Glutamatergic neuron (in vitro differentiated cells): Measurements from ENCODE around the gene UBE3C. TPM values are rescaled to one million over a fixed set of nuclear protein-coding genes. Genes with fewer than 3 reads are reported as not detected.

ENCODE experiments used
- DNase-seq: peaks from one replicate; pipeline ENCODE4 v3.0.0; 2022
- H3K27ac Mint-ChIP-seq: one replicate; pipeline ENCODE4 v1.8.0; 2020; ENCODE audit warnings: mild to moderate bottlenecking, mixed read lengths, inconsistent platforms; ENCODE audit not compliant: unreplicated experiment
- H3K27me3 Mint-ChIP-seq: one replicate; pipeline ENCODE4 v1.8.0; 2020; ENCODE audit warnings: mild to moderate bottlenecking, moderate library complexity, mixed read lengths, inconsistent platforms; ENCODE audit not compliant: unreplicated experiment
- H3K36me3 Mint-ChIP-seq: one replicate; pipeline ENCODE4 v1.8.0; 2020; ENCODE audit warnings: mild to moderate bottlenecking, mixed read lengths, inconsistent platforms; ENCODE audit not compliant: unreplicated experiment
- H3K4me1 Mint-ChIP-seq: one replicate; pipeline ENCODE4 v1.8.0; 2020; ENCODE audit warnings: mild to moderate bottlenecking, low read depth, mixed read lengths, inconsistent platforms; ENCODE audit not compliant: unreplicated experiment
- H3K4me3 Mint-ChIP-seq: one replicate; pipeline ENCODE4 v1.8.0; 2020; ENCODE audit warnings: mild to moderate bottlenecking, mixed read lengths, inconsistent platforms; ENCODE audit not compliant: unreplicated experiment
- H3K9me3 Mint-ChIP-seq: one replicate; pipeline ENCODE4 v1.8.0; 2020; ENCODE audit warnings: mild to moderate bottlenecking, moderate library complexity, mixed read lengths, inconsistent platforms; ENCODE audit not compliant: unreplicated experiment
- CTCF ChIP-seq: fragments of 200-600 bp; sonication (generic); IDR thresholded peaks from one replicate; pipeline ENCODE4 v1.5.0; 2021; ENCODE audit not compliant: partially characterized antibody, unreplicated experiment
- total RNA-seq: library from RNA; stranded (reverse); fragmentation: NEBNext Ultra II Directional; extraction: Animal tissue kit (Norgen Biotek cat#: 25700); gene quantifications from one replicate; pipeline ENCODE4 v1.2.1, GENCODE V29; 2021; ENCODE audit not compliant: unreplicated experiment

The UBE3C gene
- total RNA-seq, 1 donor from 2014 or later = 52.5 TPM

DNA sequence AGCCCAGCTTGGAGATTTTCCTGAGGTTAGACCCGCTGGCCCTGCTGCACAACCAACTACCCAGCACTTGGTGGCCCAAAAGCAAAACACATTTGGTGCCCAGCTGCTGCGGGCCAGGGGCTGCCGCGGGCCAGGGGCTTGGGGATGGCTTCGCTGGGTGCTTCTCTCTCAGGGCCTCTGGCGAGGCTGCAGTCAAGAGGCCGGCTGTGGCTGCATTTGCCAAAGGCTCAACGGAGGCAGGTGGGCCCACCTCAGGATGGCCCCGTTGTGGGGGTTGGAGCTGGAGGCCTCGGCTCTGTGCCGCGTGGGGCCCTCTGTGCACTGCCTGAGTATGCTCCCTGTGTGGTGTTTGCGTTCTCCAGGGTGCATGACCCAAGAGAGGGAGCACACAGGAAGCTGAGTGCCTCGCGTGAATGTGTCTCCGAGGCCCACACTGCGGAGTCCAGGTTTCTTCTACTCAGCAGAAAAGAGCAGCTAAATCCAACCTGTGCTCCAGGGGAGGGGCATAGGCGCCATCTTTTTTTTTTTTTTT lies 17.5 kb upstream of the UBE3C start:
- Mint-ChIP-seq H3K36me3 (no peaks in the 10 kb centered on the region), H3K27me3 (no peaks in the 10 kb centered on the region), H3K4me1 (no peaks in the 10 kb centered on the region), H3K4me3 (no peak overlapping the region), H3K9me3 (peaks cover 4% of the 10 kb centered on the region), H3K27ac (no peak overlapping the region)
- no peak for DNase-seq
- no peak for TF ChIP-seq CTCF

DNA sequence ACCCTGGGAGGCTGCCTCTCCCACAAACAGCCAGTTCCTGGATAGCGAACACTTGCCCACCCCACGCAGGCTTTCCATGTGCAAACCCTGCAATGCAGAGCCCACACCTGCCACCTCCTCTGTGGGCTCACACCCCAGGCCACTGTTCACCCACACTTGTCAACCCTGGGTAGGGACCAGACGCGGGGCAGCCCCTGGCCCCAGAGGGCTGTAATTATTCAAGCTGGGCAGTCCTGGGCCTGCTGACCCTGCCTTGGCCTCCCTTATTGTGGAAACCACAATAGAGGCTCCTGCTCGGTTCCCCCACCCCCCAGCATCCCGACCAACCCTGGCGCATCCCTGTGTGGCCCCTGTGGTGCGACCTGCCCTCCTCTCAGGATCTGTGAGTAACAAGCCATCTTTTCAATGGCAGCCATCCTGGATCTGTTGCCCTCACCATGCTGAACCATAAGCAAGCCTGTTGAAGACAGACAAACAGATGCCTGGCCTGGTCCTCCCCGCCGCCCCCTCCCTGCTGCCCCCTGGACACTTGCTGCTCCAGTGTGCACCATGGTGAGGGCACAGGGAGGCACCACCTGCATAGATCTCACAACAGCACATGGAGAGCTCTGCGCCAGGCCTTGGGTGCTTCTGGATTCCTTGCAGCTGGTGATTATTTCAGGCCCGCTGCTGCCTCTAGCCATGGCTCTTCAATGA lies 15.8 kb upstream of the UBE3C start:
- H3K36me3 Mint-ChIP-seq = no peaks in the 10 kb centered on the region
- H3K9me3 Mint-ChIP-seq = peaks cover 2% of the 10 kb centered on the region
- no peaks in the 10 kb centered on the region for H3K4me1 Mint-ChIP-seq
- TF ChIP-seq CTCF = no peak
- H3K27me3 Mint-ChIP-seq = no peaks in the 10 kb centered on the region
- no peak overlapping the region for H3K27ac Mint-ChIP-seq
- DNase-seq = no peak
- H3K4me3 Mint-ChIP-seq = no peak overlapping the region

- peaks cover 2% of the 10 kb centered on the region for H3K9me3 Mint-ChIP-seq
- no peaks in the 10 kb centered on the region for H3K4me1 Mint-ChIP-seq
- no peak overlapping the region for H3K4me3 Mint-ChIP-seq
- no peaks in the 10 kb centered on the region for H3K36me3 Mint-ChIP-seq
- TF ChIP-seq CTCF = no peak
- H3K27me3 Mint-ChIP-seq = no peaks in the 10 kb centered on the region
- H3K27ac Mint-ChIP-seq = no peak overlapping the region
- no peak for DNase-seq
Observed at GRCh38 chr7:157124690-157125089, 14.0 kb upstream of the UBE3C start.

DNA sequence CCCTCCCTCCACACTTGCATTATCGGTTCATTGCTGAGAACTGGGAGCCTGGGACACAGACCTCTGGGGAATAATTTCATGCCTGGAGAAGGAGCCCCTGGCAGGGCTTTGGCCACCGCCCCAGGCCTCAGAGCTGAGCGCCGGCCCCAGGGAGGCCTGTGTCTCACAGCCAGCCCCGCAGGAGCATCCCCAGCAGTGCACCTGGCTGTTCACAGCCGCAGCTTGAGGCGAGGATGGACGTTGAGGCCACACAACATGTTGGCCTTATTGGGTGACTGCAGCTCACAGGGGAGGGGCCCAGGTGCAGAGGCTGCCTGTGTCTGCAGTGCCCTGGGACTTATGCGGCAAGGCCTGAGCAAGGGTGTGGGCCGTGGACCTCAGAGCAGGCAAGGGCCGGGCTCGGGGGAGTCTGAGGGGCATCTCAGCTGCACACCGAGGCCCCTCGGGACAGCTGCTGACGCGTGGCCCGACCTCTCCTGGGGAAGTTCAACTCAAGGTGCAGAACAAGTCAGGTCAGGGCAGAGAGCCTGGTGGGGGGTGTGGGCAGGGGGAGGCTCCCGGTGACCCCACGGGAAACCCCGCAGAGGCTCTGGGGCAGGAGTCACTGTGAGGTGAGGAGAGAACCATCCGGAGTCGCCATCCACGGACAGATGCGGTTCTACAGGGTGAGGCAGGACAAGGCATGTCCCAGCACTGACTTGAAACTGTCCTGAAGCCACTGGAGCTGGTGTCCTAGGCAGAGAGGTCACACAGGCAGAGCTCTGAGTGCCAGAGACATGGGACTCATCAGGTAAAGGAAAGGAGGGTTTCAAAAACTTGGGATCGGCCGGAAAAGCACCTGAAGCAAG lies 13.1 kb upstream of the UBE3C start:
- Mint-ChIP-seq H3K4me3 (no peak overlapping the region), H3K27me3 (no peaks in the 10 kb centered on the region), H3K9me3 (peaks cover 2% of the 10 kb centered on the region), H3K36me3 (no peaks in the 10 kb centered on the region), H3K27ac (no peak overlapping the region), H3K4me1 (no peaks in the 10 kb centered on the region)
- no peak for DNase-seq
- no peak for TF ChIP-seq CTCF

GRCh38 chr7:157126921-157127320 lies 11.8 kb upstream of the UBE3C start:
- Mint-ChIP-seq H3K9me3 (peaks cover 2% of the 10 kb centered on the region), H3K27me3 (no peaks in the 10 kb centered on the region), H3K4me1 (no peaks in the 10 kb centered on the region), H3K4me3 (no peak overlapping the region), H3K27ac (no peak overlapping the region), H3K36me3 (no peaks in the 10 kb centered on the region)
- TF ChIP-seq CTCF = no peak
- no peak for DNase-seq
